Coronary artery (tissue), 2 donors: ENCODE measurements around the gene REV3L.

ENCODE experiments used
- DNase-seq: peaks from one replicate; pipeline ENCODE4 v3.0.0-alpha.2; 2017; ENCODE audit warnings: low spot score
- H3K27ac ChIP-seq, 2 donors: fragments of 200-600 bp; sonication (generic); one replicate each; pipeline ENCODE4 v1.5.1; 2016 to 2019
- H3K4me3 ChIP-seq: fragments of 200-600 bp; sonication (generic); 2 replicates; pipeline ENCODE4 v1.5.1; 2016; ENCODE audit warnings: mild to moderate bottlenecking, moderate library complexity
- TF ChIP-seq, protein P1 (sequence below): fragments of 200-600 bp; sonication (generic); IDR thresholded peaks from one replicate; pipeline ENCODE4 v1.5.1; 2019; ENCODE audit warnings: antibody characterized with exemption

The REV3L gene

DNA sequence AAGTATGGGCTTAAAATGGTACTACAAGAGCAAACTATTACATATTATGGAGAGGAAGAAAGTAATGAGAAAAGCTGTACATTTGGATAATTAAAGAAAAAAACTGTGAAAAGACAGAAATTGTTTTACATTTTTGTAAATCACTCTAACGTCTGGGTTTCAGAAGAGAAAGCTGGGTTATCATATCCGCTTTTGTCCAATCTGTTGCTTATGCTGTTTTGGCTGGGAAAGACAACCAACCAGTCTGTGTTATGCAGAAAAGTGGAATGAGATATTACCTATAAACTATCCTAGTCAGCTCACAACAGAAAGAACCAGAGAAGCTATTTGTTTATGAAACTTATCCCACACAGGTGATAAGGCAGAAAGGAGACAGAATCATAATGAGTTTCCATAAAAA, 32.4 kb downstream of the REV3L start:
- Histone ChIP-seq H3K4me3 (no peak overlapping the region), H3K27ac (no peak overlapping the region)
- DNase-seq, result no peak
- TF ChIP-seq, protein P1, sequence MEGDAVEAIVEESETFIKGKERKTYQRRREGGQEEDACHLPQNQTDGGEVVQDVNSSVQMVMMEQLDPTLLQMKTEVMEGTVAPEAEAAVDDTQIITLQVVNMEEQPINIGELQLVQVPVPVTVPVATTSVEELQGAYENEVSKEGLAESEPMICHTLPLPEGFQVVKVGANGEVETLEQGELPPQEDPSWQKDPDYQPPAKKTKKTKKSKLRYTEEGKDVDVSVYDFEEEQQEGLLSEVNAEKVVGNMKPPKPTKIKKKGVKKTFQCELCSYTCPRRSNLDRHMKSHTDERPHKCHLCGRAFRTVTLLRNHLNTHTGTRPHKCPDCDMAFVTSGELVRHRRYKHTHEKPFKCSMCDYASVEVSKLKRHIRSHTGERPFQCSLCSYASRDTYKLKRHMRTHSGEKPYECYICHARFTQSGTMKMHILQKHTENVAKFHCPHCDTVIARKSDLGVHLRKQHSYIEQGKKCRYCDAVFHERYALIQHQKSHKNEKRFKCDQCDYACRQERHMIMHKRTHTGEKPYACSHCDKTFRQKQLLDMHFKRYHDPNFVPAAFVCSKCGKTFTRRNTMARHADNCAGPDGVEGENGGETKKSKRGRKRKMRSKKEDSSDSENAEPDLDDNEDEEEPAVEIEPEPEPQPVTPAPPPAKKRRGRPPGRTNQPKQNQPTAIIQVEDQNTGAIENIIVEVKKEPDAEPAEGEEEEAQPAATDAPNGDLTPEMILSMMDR, result no peak

DNA sequence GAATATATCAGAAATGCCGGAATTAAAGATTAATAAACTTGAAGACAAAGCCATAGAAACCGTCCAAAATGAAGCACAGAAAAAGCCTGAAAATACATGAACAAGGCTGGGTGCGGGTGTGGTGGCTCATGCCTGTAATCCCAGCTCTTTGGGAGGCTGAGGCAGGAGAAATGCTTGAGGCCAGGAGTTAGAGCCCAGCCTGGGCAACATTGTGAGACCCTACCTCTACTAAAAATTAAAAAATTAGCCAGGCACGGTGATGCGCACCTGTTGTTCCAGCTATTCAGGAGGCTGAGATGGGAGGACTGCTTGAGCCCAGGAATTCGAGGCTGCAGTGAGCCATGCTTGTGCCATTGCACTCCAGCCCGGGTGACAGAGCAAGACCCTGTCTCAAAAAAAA, 32.9 kb downstream of the REV3L start:
- Histone ChIP-seq H3K4me3 (no peak overlapping the region), H3K27ac (no peak overlapping the region)
- TF ChIP-seq, protein P1, result no peak
- DNase-seq, result no peak

DNA sequence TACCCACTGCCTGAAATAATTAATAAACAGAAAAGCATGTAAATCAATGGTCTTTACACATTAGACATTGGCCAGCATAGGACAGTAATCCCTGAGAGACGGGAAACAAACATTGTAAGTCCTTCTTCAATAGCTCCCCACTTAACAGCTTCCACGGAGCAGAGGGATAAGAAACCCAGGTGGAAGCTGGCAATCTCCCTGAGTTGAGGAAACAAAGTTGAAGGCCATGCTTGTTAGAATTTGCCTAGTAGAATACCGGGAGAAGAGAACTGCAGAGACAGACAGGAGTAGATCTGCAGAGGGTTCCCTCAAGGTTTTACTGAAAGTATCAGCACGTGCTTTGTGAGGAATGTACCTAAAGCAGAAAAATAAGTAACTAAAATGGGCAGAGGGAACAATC, 33.9 kb downstream of the REV3L start:
- no peak overlapping the region for H3K4me3 ChIP-seq
- no peak overlapping the region for H3K27ac ChIP-seq
- TF ChIP-seq, protein P1, result no peak
- no peak for DNase-seq

DNA sequence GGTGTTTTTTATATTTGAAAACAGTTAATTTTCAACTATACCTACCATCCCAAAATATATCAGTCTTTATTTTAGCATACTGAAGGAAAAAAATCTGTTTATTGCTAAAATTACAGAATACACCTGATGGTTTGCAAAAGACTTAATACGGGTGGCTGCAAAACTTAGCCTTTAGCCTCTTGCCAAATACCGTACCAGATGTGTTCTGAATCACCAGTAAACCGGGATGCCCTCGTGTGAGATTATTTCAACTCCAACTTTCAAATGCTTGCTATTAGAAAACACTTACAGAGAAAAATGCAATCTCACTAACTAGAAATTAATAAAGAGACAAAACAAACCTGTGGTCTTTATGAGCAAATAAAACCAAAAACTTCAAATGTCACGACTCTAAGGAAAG, 36.0 kb downstream of the REV3L start:
- DNase-seq, result no peak
- Histone ChIP-seq H3K27ac (no peak overlapping the region), H3K4me3 (no peak overlapping the region)
- TF ChIP-seq, protein P1, result no peak

DNA sequence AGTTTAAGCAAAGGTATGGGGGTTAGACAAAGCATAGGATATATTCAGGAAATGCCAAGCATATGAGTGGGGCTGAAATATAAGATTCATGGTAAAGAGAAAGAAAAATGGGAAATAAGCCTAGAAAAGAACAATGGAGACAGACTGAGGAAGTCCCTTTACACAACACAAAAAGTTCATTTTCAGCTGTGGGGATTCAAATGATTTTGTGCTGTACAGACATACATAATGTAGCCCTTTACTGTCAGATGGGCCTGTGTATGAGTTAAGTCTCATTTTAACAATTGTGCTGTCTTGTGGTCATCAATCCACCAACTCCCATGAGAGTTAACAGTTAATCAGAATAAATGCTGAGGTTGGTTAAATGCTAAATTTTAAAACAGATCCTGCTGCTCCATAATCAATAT, 37.2 kb downstream of the REV3L start:
- TF ChIP-seq, protein P1, result no peak
- H3K4me3 ChIP-seq, result no peak overlapping the region
- no peak for DNase-seq
- no peak overlapping the region for H3K27ac ChIP-seq

DNA sequence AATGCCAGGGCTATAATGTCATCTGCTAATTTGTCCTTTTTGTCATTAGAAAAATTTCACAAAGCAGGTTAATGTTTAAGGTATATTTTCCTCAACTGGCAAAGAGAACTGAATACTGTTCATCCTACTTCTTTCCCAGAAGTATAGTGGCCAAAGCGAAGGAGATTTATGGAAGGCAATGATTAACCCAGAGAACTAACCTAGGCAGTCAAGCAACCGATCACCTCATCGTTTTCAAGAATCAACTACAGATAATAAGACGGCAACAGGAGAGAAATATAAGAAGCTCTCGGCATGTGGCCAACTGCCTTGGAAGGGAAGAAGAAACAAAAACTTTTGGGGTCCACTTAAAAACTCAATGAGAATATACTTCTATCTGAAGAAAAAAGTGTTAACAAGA, 38.2 kb downstream of the REV3L start:
- H3K4me3 ChIP-seq, result no peak overlapping the region
- TF ChIP-seq, protein P1, result no peak
- no peak overlapping the region for H3K27ac ChIP-seq
- no peak for DNase-seq

DNA sequence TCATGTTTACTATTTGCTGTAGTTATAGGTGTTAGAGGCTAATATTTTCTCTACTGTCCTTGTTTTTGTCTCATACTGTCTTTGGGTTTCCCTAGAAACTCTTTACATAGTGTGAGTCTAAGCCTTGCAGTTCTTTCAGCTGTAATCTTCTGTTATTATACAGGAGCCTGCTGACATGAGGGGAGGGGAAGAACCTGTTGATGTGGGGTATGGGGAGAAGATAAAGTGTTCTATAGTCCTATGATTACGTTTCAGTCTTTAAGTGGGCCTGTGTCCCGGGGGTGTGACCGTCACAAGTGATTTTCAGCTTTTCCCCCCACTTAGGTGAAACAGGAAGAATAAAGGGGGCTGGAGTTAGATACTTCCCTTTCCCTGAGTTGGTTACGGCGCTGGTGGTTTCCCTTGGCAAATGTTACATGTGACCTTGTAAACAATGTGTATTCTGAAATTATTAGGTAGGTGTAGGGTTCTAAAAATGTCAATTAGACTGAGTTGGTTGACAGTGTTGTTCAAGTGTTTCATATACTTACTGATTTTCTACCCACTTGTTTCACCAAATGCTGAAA, 41.3 kb downstream of the REV3L start:
- DNase-seq, result no peak
- TF ChIP-seq, protein P1, result no peak
- Histone ChIP-seq H3K27ac (no peak overlapping the region), H3K4me3 (no peak overlapping the region)
